Measurements from ENCODE around the gene SLC25A26.

- TF ChIP-seq CTCF (conservative IDR thresholded peaks at IDR 0.05) (no peak), ZFX (IDR thresholded peaks at IDR 0.05) (no peak)
These were observed 182.7 kb downstream of the SLC25A26 start for GRCh38 chr3:66403323-66403990.

Data from C4-2B (cell line).